Calu3 (cell line): Measurements from ENCODE around the gene RNF10. TPM values are rescaled to one million over a fixed set of nuclear protein-coding genes. Genes with fewer than 3 reads are reported as not detected.
"Not testable (repeated sequence)": the region's sequence is repeated elsewhere in the genome, so short reads cannot be mapped to it uniquely, and the experiment has no call there.

ENCODE experiments used
- BruUV-seq: library from RNA; stranded (reverse); fragments of 400-500 nt; replicated peaks from 2 replicates; lab custom pipeline; 2021; lab: Mats Ljungman, UMichigan
- CTCF ChIA-PET: fragments of 300-600 bp; sonication (Branson Sonifier 250); formaldehyde crosslinking; loops from one replicate; lab custom pipeline; 2022; ENCODE audit warnings: antibody characterized with exemption; lab: Charles Lee
- DNase-seq: peaks from one replicate; pipeline ENCODE4 v3.0.0; 2022
- H3K27ac Mint-ChIP-seq: one replicate; pipeline ENCODE4 v1.8.0; 2022; ENCODE audit warnings: mixed read lengths; ENCODE audit not compliant: unreplicated experiment
- H3K27me3 Mint-ChIP-seq: one replicate; pipeline ENCODE4 v1.8.0; 2022; ENCODE audit warnings: mixed read lengths; ENCODE audit not compliant: unreplicated experiment
- H3K36me3 Mint-ChIP-seq: one replicate; pipeline ENCODE4 v1.8.0; 2022; ENCODE audit warnings: mild to moderate bottlenecking, moderate library complexity, mixed read lengths; ENCODE audit not compliant: insufficient read depth, unreplicated experiment
- H3K4me1 Mint-ChIP-seq: one replicate; pipeline ENCODE4 v1.8.0; 2022; ENCODE audit warnings: mild to moderate bottlenecking, low read depth, mixed read lengths; ENCODE audit not compliant: unreplicated experiment
- H3K4me3 Mint-ChIP-seq: one replicate; pipeline ENCODE4 v1.8.0; 2022; ENCODE audit warnings: mild to moderate bottlenecking, low read depth, moderate library complexity, mixed read lengths; ENCODE audit not compliant: unreplicated experiment
- H3K9me3 Mint-ChIP-seq: one replicate; pipeline ENCODE4 v1.8.0; 2022; ENCODE audit warnings: low read depth, mixed read lengths; ENCODE audit not compliant: unreplicated experiment
- CTCF ChIP-seq: fragments of 200-600 bp; IDR thresholded peaks from one replicate; pipeline ENCODE4 v1.8.0; 2022; ENCODE audit warnings: antibody characterized with exemption; ENCODE audit not compliant: unreplicated experiment
- intact Hi-C: fragments of 100-400 bp; cut with micrococcal nuclease; formaldehyde crosslinking; loops from one replicate; pipeline ENCODE4 v1.10.0; 2022; ENCODE audit not compliant: unreplicated experiment
- total RNA-seq: library from RNA; stranded (reverse); gene quantifications from 2 replicates; pipeline ENCODE4 v1.2.3, GENCODE V29; 2022

RNF10 gene
- total RNA-seq, 1 experiment from 2014 or later, result 206 TPM

DNA sequence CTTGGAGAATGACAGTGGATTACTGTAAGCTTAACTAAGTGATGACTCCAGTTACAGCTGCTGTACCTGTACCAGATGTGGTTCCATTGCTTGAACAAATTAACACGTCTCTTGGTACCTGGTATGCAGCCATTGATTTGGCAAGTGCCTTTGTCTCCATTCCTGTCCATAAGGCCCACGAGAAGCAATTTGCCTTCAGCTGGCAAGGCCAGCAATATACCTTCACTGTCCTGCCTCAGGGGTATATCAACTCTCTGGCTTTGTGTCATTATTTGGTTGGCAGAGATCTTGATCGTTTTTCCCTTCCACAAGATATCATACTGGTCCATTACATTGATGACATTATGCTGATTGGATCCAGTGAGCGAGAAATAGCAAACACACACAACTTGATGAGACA, 76.4 kb downstream of the RNF10 start:
- no peaks in the 10 kb centered on the region for H3K4me1 Mint-ChIP-seq
- H3K27ac Mint-ChIP-seq, result no peak overlapping the region
- no peak for DNase-seq
- CTCF ChIA-PET, result no interaction called here
- intact Hi-C loops, result no loop called here
- H3K27me3 Mint-ChIP-seq, result peaks cover 87% of the 10 kb centered on the region
- no TSS peak for BruUV-seq
- no peaks in the 10 kb centered on the region for H3K36me3 Mint-ChIP-seq
- H3K4me3 Mint-ChIP-seq, result no peak overlapping the region
- no peak for TF ChIP-seq CTCF
- H3K9me3 Mint-ChIP-seq, result no peaks in the 10 kb centered on the region

- H3K9me3 Mint-ChIP-seq, intact Hi-C loops, H3K4me1 Mint-ChIP-seq, H3K27ac Mint-ChIP-seq, H3K4me3 Mint-ChIP-seq, DNase-seq, BruUV-seq, H3K36me3 Mint-ChIP-seq, CTCF ChIA-PET: not testable (repeated sequence)
- H3K27me3 Mint-ChIP-seq, result peaks cover 81% of the 10 kb centered on the region
Measured at GRCh38 chr12:120611534-120611933, 77.4 kb downstream of the RNF10 start.

DNA sequence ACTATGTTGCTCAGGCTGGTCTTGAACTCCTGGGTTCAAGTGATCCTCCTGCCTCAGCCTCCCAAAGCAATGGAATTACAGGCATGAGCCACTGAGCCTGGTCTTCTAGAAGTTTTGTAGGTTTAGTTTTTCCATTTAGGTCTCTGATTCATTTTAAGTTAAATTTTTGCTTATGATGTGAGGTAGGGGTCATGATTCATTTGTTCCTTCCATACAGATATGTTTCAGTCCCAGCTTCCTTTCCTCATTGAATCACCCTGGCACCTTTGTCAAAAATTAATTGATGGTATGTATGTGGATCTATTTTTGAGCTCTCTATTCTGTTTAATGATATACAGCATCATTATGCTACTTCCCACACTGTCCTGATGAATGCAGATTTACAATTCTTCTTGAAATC, 80.7 kb downstream of the RNF10 start:
- DNase-seq, result no peak
- no peaks in the 10 kb centered on the region for H3K36me3 Mint-ChIP-seq
- H3K27me3 Mint-ChIP-seq, result peaks cover 80% of the 10 kb centered on the region
- intact Hi-C loops, result no loop called here
- H3K4me3 Mint-ChIP-seq, result no peak overlapping the region
- TF ChIP-seq CTCF, result no peak
- H3K27ac Mint-ChIP-seq, result no peak overlapping the region
- no peaks in the 10 kb centered on the region for H3K9me3 Mint-ChIP-seq
- BruUV-seq, result no TSS peak
- H3K4me1 Mint-ChIP-seq, result peaks cover under 1% of the 10 kb centered on the region
- CTCF ChIA-PET, result no interaction called here

- DNase-seq, H3K36me3 Mint-ChIP-seq, CTCF ChIA-PET, H3K27ac Mint-ChIP-seq, BruUV-seq, H3K9me3 Mint-ChIP-seq, H3K4me1 Mint-ChIP-seq, H3K4me3 Mint-ChIP-seq, intact Hi-C loops: not testable (repeated sequence)
- peaks cover 61% of the 10 kb centered on the region for H3K27me3 Mint-ChIP-seq
Measured at GRCh38 chr12:120617193-120617592, 83.0 kb downstream of the RNF10 start.

GRCh38 chr12:120617767-120618166, 83.6 kb downstream of the RNF10 start:
- DNase-seq, BruUV-seq, H3K4me1 Mint-ChIP-seq, H3K9me3 Mint-ChIP-seq, CTCF ChIA-PET, H3K4me3 Mint-ChIP-seq, H3K36me3 Mint-ChIP-seq, H3K27ac Mint-ChIP-seq, intact Hi-C loops: not testable (repeated sequence)
- peaks cover 55% of the 10 kb centered on the region for H3K27me3 Mint-ChIP-seq

GRCh38 chr12:120618954-120619615, 84.9 kb downstream of the RNF10 start:
- Mint-ChIP-seq H3K27me3 (peaks cover 42% of the 10 kb centered on the region), H3K4me1 (peaks cover 10% of the 10 kb centered on the region), H3K36me3 (no peaks in the 10 kb centered on the region), H3K27ac (no peak overlapping the region), H3K9me3 (no peaks in the 10 kb centered on the region), H3K4me3 (no peak overlapping the region)
- BruUV-seq, result no TSS peak
- no peak for DNase-seq
- TF ChIP-seq CTCF, result no peak
- intact Hi-C loops, result no loop called here
- CTCF ChIA-PET, result no interaction called here
